Measurements from ENCODE around the gene FGF22.
"Not testable (repeated sequence)": the region's sequence is repeated elsewhere in the genome, so short reads cannot be mapped to it uniquely, and the experiment has no call there.

The FGF22 gene

GRCh38 chr19:639253-640160 lies at the start of gene FGF22:
FGF22 (plus strand) TSS chr19:639879; CDS start chr19:639926, 47 bp downstream.
- peak; percentile 85 to 99 (median 96) for DNase-seq

- DNase-seq: peak in 1 of 4 experiments; percentile 31
Measured at GRCh38 chr19:590396-590745, 49.3 kb upstream of the FGF22 start.

GRCh38 chr19:590750-591098 lies 49.0 kb upstream of the FGF22 start:
- DNase-seq: no peak

GRCh38 chr19:591099-591958 lies 48.4 kb upstream of the FGF22 start:
- no peak for DNase-seq

GRCh38 chr19:592101-592500 lies 47.6 kb upstream of the FGF22 start:
- no peak for DNase-seq

- DNase-seq: no peak
Measured at GRCh38 chr19:593055-593454, 46.6 kb upstream of the FGF22 start.

GRCh38 chr19:593505-593904 lies 46.2 kb upstream of the FGF22 start:
- DNase-seq: no peak

GRCh38 chr19:594265-594870 lies 45.3 kb upstream of the FGF22 start:
- no peak for DNase-seq

GRCh38 chr19:595326-596262 lies 44.1 kb upstream of the FGF22 start:
- DNase-seq: no peak

GRCh38 chr19:596263-596655 lies 43.4 kb upstream of the FGF22 start:
- no peak for DNase-seq

GRCh38 chr19:597406-598315 lies 42.0 kb upstream of the FGF22 start:
- no peak for DNase-seq

GRCh38 chr19:601310-601709 lies 38.4 kb upstream of the FGF22 start:
- no peak for DNase-seq

GRCh38 chr19:601790-602189 lies 37.9 kb upstream of the FGF22 start:
- no peak for DNase-seq

GRCh38 chr19:602391-603301 lies 37.0 kb upstream of the FGF22 start:
- DNase-seq: no peak

- DNase-seq: not testable (repeated sequence)
Measured at GRCh38 chr19:603302-603639, 36.4 kb upstream of the FGF22 start.

- DNase-seq: peak in 1 of 4 experiments; percentile 15
Measured at GRCh38 chr19:603779-604178, 35.9 kb upstream of the FGF22 start.

GRCh38 chr19:604355-604754 lies 35.3 kb upstream of the FGF22 start:
- DNase-seq: peak in 1 of 4 experiments; percentile 32

- DNase-seq: not testable (repeated sequence)
Measured at GRCh38 chr19:605061-605971, 34.4 kb upstream of the FGF22 start.

Measured in activated naive CD4-positive, alpha-beta T cell (primary cell).